Neuronal stem cell (in vitro differentiated cells): Measurements from ENCODE around the gene TMEM243. TPM values are rescaled to one million over a fixed set of nuclear protein-coding genes. Genes with fewer than 3 reads are reported as not detected.
A peak's percentile ranks its signal among the peaks of the same experiment; 100 is the strongest.

Experiments
- DNase-seq: peaks from one replicate; pipeline ENCODE4 v3.0.0-alpha.2; 2013; ENCODE audit warnings: low spot score
- H2AFZ ChIP-seq: one replicate; pipeline ENCODE4 v1.6.1; 2013; ENCODE audit warnings: mild to moderate bottlenecking, low read length, inconsistent platforms
- H2AK5ac ChIP-seq: 2 replicates; pipeline ENCODE4 v1.6.1; 2013; ENCODE audit warnings: low read depth, mild to moderate bottlenecking, inconsistent platforms, low read length, moderate library complexity, mixed read lengths
- H2BK120ac ChIP-seq: 2 replicates; pipeline ENCODE4 v1.6.1; 2013; ENCODE audit warnings: low read depth, mild to moderate bottlenecking, inconsistent platforms, low read length, moderate library complexity, mixed read lengths
- H2BK12ac ChIP-seq: one replicate; pipeline ENCODE4 v1.6.1; 2013; ENCODE audit warnings: low read length, inconsistent platforms
- H2BK15ac ChIP-seq: 2 replicates; pipeline ENCODE4 v1.6.1; 2013; ENCODE audit warnings: mild to moderate bottlenecking, low read length, inconsistent platforms, mixed read lengths
- H2BK5ac ChIP-seq: one replicate; pipeline ENCODE4 v1.6.1; 2013; ENCODE audit warnings: inconsistent platforms, mild to moderate bottlenecking, low read length, moderate library complexity
- H3K14ac ChIP-seq: one replicate; pipeline ENCODE4 v1.6.1; 2013; ENCODE audit warnings: low read length, inconsistent platforms
- H3K18ac ChIP-seq: 2 replicates; pipeline ENCODE4 v1.6.1; 2013; ENCODE audit warnings: low read length, inconsistent platforms
- H3K23ac ChIP-seq: 2 replicates; pipeline ENCODE4 v1.6.1; 2013; ENCODE audit warnings: low read depth, mild to moderate bottlenecking, mixed read lengths, low read length, inconsistent platforms; ENCODE audit not compliant: poor library complexity
- H3K27ac ChIP-seq: replicated peaks from 3 replicates; pipeline ENCODE4 v1.5.1; 2013; ENCODE audit warnings: low read length, inconsistent platforms
- H3K27me3 ChIP-seq, 3 experiments: 2 replicates each; pipeline ENCODE4 v1.6.1; 2013; ENCODE audit warnings: low read length in 3 of 3, mild to moderate bottlenecking in 2 of 3, inconsistent platforms in 1 of 3, low read depth in 1 of 3, mixed read lengths in 1 of 3, moderate library complexity in 1 of 3; ENCODE audit not compliant: control insufficient read depth in 3 of 3, insufficient read depth in 3 of 3
- H3K36me3 ChIP-seq, 2 donors: replicated peaks in 1 of 2; 2 replicates each; pipeline ENCODE4 v1.6.1; 2013; ENCODE audit warnings: low read length in 2 of 2; ENCODE audit not compliant: control insufficient read depth in 2 of 2, insufficient read depth in 2 of 2
- H3K4ac ChIP-seq: 2 replicates; pipeline ENCODE4 v1.6.1; 2013; ENCODE audit warnings: inconsistent platforms, mild to moderate bottlenecking, low read length, moderate library complexity
- H3K4me1 ChIP-seq, 2 donors: 1 replicate in 1 of 2; 2 replicates in 1 of 2; pipeline ENCODE4 v1.6.1; 2013; ENCODE audit warnings: low read length in 2 of 2, low read depth in 1 of 2; ENCODE audit not compliant: control insufficient read depth in 2 of 2, insufficient read depth in 1 of 2
- H3K4me2 ChIP-seq: one replicate; pipeline ENCODE4 v1.6.1; 2013; ENCODE audit warnings: mild to moderate bottlenecking, low read length, inconsistent platforms; ENCODE audit not compliant: insufficient read depth, poor library complexity, severe bottlenecking
- H3K4me3 ChIP-seq, 2 donors: 2 replicates each; pipeline ENCODE4 v1.5.1; 2013; ENCODE audit warnings: low read length in 2 of 2, mild to moderate bottlenecking in 2 of 2, inconsistent platforms in 1 of 2, moderate library complexity in 1 of 2
- H3K79me1 ChIP-seq: one replicate; pipeline ENCODE4 v1.6.1; 2013; ENCODE audit warnings: low read depth, mild to moderate bottlenecking, inconsistent platforms, low read length, moderate library complexity
- H3K9ac ChIP-seq: one replicate; pipeline ENCODE4 v1.6.1; 2013; ENCODE audit warnings: mild to moderate bottlenecking, low read depth, low read length, inconsistent platforms; ENCODE audit not compliant: poor library complexity
- H3K9me3 ChIP-seq, 2 donors: replicated peaks in 1 of 2; 2 replicates each; pipeline versions ENCODE3 to v1.6.1; 2013; ENCODE audit warnings: low read length in 2 of 2, mild to moderate bottlenecking in 2 of 2, inconsistent platforms in 1 of 2, low read depth in 1 of 2, mixed read lengths in 1 of 2, moderate library complexity in 1 of 2; ENCODE audit not compliant: control insufficient read depth in 2 of 2, insufficient read depth in 1 of 2
- H4K8ac ChIP-seq: one replicate; pipeline ENCODE4 v1.6.1; 2013; ENCODE audit warnings: low read depth, mild to moderate bottlenecking, inconsistent platforms, low read length, moderate library complexity
- H4K91ac ChIP-seq: one replicate; pipeline ENCODE4 v1.6.1; 2013; ENCODE audit warnings: low read length, low read depth, mild to moderate bottlenecking, inconsistent platforms; ENCODE audit not compliant: poor library complexity
- WGBS, 2 donors: extraction: QIAGEN DNeasy Blood & Tissue Kit; methylation state at CpG; one replicate each; pipeline ENCODE4 v1.1.7; 2013; ENCODE audit warnings: missing lambda C conversion rate in 2 of 2, mixed read lengths in 1 of 2; ENCODE audit not compliant: insufficient read length in 2 of 2, insufficient replicate concordance in 1 of 2; ENCODE audit errors: extremely low coverage in 2 of 2; 5-methylcytosine and 5-hydroxymethylcytosine counted together
- polyA plus RNA-seq, 2 experiments: library from polyadenylated mRNA; stranded (reverse); fragments of 200-250 nt; gene quantifications; one replicate each; pipeline ENCODE4 v1.2.3, GENCODE V29; 2013

The TMEM243 gene
- 23.8 TPM for polyA plus RNA-seq (2013, experiment 1 of 2)
- polyA plus RNA-seq (2013, experiment 2 of 2) = 24.7 TPM

DNA sequence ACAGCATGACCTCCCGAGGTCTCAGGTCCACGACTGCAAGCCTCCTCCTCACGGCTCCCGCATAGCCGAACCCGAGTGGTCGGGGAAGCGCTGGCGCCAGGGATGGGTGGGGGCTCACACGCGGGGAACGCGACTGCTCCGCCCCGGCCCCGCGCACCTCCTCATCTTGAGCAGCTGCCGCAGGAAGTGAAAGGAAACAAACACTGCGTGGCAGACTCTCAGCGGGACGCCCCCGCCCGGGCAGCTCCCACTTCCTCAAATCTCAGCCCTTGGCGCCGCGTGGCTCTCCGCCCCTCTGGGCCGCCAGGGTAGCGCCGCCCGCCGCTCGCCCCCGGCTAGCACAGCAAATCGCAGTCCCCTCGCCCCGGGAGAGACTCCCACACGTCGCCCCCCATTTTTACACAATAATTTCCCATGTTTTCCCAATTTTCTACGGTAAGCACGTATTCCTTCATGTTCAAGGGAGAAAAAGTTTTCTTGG lies at the start of gene TMEM243:
TSS of gene TMEM243 (minus strand) at position 188 of the 481 bp plus-strand sequence. CDS start 229 bp downstream, outside the sequence.
- peak within 1 kb of the TSS; percentile 90 for H3K9ac ChIP-seq
- H2BK5ac ChIP-seq = peak within 1 kb of the TSS; percentile 85
- H2AFZ ChIP-seq = peak within 1 kb of the TSS; percentile 99
- no peak within 1 kb of the TSS for H2AK5ac ChIP-seq
- H3K4me3 ChIP-seq = peak within 1 kb of the TSS; percentile 87 to 98
- H3K18ac ChIP-seq = peak within 1 kb of the TSS; percentile 93
- H3K4me1 ChIP-seq = peaks cover 6 to 12% of the 10 kb centered on the region in 2 donors
- peak within 1 kb of the TSS; percentile 36 for H2BK120ac ChIP-seq
- H3K27me3 ChIP-seq = peaks cover 0 to 39% (median 16%) of the 10 kb centered on the region in 3 experiments
- no peak within 1 kb of the TSS for H2BK12ac ChIP-seq
- H3K36me3 ChIP-seq = peaks cover 2 to 33% of the 10 kb centered on the region in 2 donors
- peak within 1 kb of the TSS; percentile 80 for H3K4me2 ChIP-seq
- peaks cover 0 to 7% of the 10 kb centered on the region in 2 donors for H3K9me3 ChIP-seq
- H4K8ac ChIP-seq = no peak within 1 kb of the TSS
- DNase-seq = peak; percentile 51
- no peak within 1 kb of the TSS for H3K4ac ChIP-seq
- peak within 1 kb of the TSS; percentile 9 for H2BK15ac ChIP-seq
- H3K23ac ChIP-seq = peak within 1 kb of the TSS; percentile 82
- peak within 1 kb of the TSS; percentile 78 for H3K14ac ChIP-seq
- H3K27ac ChIP-seq = no peak within 1 kb of the TSS
- no CpG with 5 or more reads among the region's 41 CpGs for WGBS, 2 donors
- no peak within 1 kb of the TSS for H4K91ac ChIP-seq
- no peaks in the 10 kb centered on the region for H3K79me1 ChIP-seq

- Histone ChIP-seq H2BK5ac (no peak overlapping the region), H3K18ac (no peak overlapping the region), H2AK5ac (no peak overlapping the region), H3K9ac (no peak overlapping the region), H3K23ac (no peak overlapping the region), H3K4ac (no peak overlapping the region), H3K27ac (no peak overlapping the region), H2BK12ac (no peak overlapping the region), H3K14ac (no peak overlapping the region), H2BK15ac (no peak overlapping the region), H3K4me1 (no peaks in the 10 kb centered on the region), H3K4me3 (no peak overlapping the region), H4K8ac (no peak overlapping the region), H3K9me3 (no peaks in the 10 kb centered on the region), H2BK120ac (no peak overlapping the region), H3K27me3 (no peaks in the 10 kb centered on the region), H3K4me2 (no peak overlapping the region), H3K79me1 (no peaks in the 10 kb centered on the region), H2AFZ (no peak overlapping the region), H3K36me3 (no peaks in the 10 kb centered on the region), H4K91ac (no peak overlapping the region)
- no CpG with 5 or more reads among the region's 3 CpGs for WGBS, 2 donors
- DNase-seq = no peak
Observed at GRCh38 chr7:87267239-87267900, 47.8 kb upstream of the TMEM243 start.

GRCh38 chr7:87263537-87263936 lies 44.0 kb upstream of the TMEM243 start:
- no peak overlapping the region for H2BK12ac ChIP-seq
- no peak overlapping the region for H4K91ac ChIP-seq
- no peak overlapping the region for H3K9ac ChIP-seq
- no peaks in the 10 kb centered on the region for H3K27me3 ChIP-seq
- H3K4me1 ChIP-seq = no peaks in the 10 kb centered on the region
- H3K14ac ChIP-seq = no peak overlapping the region
- H3K4me3 ChIP-seq = no peak overlapping the region
- H3K23ac ChIP-seq = no peak overlapping the region
- no peak overlapping the region for H3K18ac ChIP-seq
- H2BK120ac ChIP-seq = no peak overlapping the region
- no peak overlapping the region for H2BK15ac ChIP-seq
- H3K36me3 ChIP-seq = no peaks in the 10 kb centered on the region
- no peak for DNase-seq
- WGBS, 2 donors = no CpG with 5 or more reads among the region's 8 CpGs
- no peak overlapping the region for H3K4me2 ChIP-seq
- H4K8ac ChIP-seq = no peak overlapping the region
- no peak overlapping the region for H2AFZ ChIP-seq
- H3K27ac ChIP-seq = no peak overlapping the region
- no peak overlapping the region for H2AK5ac ChIP-seq
- H3K79me1 ChIP-seq = no peaks in the 10 kb centered on the region
- H2BK5ac ChIP-seq = no peak overlapping the region
- H3K9me3 ChIP-seq = no peaks in the 10 kb centered on the region
- H3K4ac ChIP-seq = no peak overlapping the region

DNA sequence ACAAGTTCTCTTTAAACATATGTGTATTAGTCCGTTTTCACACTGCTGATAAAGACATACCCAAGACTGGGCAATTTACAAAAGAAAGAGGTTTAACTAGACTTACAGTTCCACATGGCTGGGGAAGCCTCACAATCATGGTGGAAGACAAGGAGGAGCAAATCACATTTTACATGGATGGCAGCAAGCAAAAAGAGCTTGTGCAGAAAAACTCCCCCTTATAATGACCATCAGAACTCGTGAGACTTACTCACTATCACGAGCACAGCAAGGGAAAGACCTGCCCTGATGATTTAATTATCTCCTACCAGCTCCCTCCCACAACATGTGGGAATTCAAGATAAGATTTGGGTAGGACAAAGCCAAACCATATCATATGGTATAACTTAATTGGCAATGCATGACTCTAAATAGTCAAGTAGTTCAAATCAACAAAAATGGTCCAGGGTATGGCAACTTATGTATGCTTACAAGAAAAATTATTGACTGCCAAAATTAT lies 34.1 kb upstream of the TMEM243 start:
- H3K27me3 ChIP-seq = peaks cover 0 to 10% (median 0%) of the 10 kb centered on the region in 3 experiments
- H3K4me2 ChIP-seq = no peak overlapping the region
- no peaks in the 10 kb centered on the region for H3K79me1 ChIP-seq

More for the DNA sequence above, 34.1 kb upstream of the TMEM243 start:
- Histone ChIP-seq H2BK120ac (no peak overlapping the region), H3K14ac (no peak overlapping the region), H3K23ac (no peak overlapping the region), H2BK5ac (no peak overlapping the region), H4K91ac (no peak overlapping the region), H3K36me3 (no peaks in the 10 kb centered on the region), H2AK5ac (no peak overlapping the region), H3K4me1 (no peaks in the 10 kb centered on the region), H3K9ac (no peak overlapping the region), H3K4ac (no peak overlapping the region), H4K8ac (no peak overlapping the region), H2BK15ac (no peak overlapping the region), H3K9me3 (peaks cover 2 to 5% of the 10 kb centered on the region in 2 donors), H3K4me3 (no peak overlapping the region), H2BK12ac (no peak overlapping the region), H3K27ac (no peak overlapping the region), H2AFZ (no peak overlapping the region), H3K18ac (no peak overlapping the region)
- no peak for DNase-seq
- no CpG with 5 or more reads among the region's 3 CpGs for WGBS, 2 donors
